HG03460 (cell line): ENCODE data around the gene PRLR.

Experiments used
- ATAC-seq: cut with Tn5 transposase; IDR thresholded peaks from one replicate; pipeline ENCODE4 v1.9.1; 2021; ENCODE audit not compliant: unreplicated experiment

Gene PRLR

DNA sequence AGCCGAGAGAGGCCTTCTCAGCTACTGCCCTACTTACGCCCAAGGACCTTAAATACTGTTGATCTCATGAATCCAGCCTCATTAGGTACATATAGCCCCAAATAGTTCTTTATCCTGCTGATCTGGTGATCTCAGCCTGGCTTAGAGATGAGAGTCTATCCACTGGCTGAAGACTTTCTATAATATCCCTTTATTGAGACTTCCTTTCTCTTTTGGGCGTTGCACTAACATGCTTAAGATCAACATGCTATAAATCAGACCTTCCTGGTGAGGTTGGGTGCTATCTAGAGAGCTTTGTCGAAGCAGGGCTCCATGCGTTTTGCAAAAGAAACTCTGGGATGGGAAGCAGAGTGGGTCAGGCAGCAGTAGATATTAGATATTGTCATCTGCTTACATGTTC lies 138.6 kb downstream of the PRLR start:
- ATAC-seq: no peak

DNA sequence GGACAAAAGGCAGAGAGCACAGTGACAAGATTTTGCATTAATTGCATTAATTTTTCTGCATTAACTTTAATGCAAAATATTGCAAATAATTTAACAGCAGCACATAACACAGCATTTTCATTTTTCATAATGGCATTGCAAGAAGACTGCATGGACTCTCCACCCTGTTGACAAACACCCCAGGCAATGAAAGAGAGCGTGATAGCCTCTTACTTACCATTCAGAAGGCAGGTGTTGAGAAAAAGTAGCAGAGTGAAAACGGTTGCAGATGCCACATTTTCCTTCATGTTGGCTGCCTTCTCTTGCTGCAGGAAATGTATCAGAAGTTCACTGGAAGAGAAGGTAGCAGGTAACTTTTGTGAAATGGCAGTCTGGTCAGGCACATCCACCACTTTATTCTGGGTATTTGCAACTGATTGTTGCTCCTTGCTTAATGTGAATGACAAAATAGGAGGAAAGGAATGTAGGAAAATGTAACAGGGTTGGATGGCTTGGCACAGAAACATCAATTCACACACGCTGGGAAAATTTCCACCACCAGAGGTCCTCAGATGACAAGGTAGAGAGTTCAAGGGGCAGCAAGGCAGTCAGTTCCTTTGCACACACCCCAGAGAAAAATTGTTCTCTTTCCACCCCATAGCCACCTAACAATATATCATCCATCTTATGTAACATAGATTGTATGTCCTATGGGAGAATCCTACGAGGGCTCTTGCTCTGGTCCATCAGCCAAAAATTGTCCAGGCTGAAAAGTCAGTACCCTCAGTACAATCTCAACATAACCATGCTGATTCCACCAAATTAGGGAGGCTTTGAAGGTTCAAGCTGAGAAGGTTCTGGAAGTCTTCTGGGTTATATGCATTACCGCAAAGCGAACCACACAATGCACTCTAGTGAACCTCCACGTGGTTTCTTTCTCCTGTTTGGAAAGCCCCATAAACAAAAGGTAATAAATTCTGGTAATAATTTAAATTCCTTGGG lies 140.7 kb downstream of the PRLR start:
- ATAC-seq: no peak

DNA sequence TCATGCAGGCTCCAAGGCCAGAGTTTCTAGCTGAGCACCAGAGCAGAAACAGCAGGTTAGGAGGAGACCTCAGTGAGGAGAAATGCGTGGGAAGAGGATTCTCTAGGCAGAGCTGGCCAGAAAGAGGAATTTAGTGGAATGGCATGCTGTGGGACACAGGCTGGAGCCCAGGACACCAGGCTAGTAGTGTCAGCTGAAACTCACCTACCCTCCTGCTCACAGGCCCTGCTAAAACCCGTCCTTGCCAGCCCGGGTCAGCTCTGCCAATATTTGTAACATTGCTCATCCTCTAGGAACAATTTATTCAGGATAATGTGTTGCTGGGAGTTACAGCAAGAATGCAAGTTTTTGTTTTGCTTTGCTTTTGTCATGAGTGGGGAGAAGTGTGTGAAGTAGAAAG lies 142.3 kb downstream of the PRLR start:
- no peak for ATAC-seq

DNA sequence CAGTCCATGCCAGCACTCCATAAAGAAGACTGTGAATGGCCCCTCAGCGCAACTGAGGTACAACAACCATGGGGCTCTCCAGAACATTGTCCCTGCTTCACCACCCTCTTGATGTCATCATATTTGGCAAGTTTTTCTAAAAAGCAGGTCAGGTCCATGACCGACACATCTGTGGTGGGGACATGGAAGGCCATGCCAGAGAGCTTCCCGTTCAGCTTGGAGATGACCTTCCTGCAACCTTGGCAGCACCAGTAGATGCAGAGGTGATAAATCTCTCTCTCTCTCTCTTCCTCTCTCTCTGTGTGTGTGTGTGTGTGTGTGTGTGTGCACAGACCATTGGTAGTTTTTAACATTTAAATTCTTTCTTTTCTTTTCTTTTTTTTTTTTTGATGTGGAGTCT lies 147.1 kb downstream of the PRLR start:
- no peak for ATAC-seq

DNA sequence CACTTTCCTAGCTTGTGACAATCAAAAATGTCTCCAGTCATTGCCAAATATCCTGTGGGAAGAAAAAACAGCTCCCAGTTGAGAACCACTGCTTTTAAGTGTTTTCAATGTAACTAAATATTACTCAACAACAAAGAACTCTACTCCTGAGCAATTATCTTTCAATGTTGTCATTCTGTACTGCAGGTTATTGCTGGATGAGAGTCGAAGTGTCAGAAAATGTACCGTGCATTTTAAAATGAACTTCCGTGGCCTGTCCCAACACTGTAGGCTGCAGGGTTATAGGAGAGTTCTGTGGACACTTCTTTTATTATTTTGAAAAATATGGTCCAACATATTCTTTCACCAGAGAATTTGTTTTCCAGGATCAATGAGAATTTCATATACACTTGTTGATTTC lies 147.8 kb downstream of the PRLR start:
- no peak for ATAC-seq

DNA sequence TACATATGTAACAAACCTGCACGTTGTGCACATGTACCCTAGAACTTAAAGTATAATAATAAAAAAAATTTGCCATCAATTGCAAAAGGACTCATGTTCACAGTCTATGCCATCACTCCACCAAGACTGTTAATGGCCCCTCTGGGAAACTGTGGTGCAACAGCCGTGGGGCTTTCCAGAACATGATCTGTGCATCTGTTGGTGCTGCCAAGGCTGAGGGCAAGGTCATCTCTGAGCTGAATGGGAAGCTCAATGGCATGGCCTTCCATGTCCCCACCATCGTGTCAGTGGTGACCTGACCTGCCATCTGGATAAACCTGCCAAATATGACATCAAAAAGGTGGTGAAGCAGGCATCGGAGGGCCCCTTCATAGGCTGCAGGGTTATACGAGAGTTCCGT lies 149.2 kb downstream of the PRLR start:
- no peak for ATAC-seq

DNA sequence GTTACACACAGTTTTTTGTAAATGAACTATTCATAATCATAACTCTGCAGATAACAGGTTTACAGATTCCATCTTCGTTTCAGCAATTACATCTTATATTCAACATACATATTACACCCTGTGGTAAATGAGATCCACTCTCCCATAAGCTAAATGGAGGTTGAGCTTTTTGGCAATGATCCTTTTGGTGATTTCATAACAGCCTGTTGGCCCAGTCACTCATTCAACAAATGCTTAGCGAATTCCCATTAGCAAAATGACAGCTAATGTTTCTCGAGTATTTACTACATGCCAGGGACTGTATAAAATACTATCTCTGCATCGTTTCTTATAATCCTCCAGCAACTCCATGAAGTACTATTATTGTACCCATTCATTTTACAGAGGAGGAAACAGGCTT lies 157.1 kb downstream of the PRLR start:
- no peak for ATAC-seq

DNA sequence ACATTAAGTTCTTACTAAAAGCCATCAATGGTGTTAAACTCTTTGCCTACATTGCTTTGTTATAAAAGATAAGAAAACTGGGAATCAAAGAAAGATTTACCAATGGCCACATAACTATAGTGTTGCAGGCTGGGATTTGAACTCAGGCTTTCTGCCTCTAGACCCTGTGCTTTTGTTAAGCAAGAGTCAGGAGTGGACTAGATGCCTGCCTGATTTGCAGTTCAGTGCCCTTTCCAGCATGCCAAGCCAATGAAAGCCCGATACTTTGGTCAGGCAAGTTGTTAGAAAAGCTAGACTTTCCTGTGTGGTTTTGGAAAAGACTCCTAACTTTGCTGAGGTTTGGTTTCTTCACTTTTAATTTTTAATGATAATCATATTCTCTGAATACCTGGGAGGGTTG lies 161.1 kb downstream of the PRLR start:
- ATAC-seq: no peak

DNA sequence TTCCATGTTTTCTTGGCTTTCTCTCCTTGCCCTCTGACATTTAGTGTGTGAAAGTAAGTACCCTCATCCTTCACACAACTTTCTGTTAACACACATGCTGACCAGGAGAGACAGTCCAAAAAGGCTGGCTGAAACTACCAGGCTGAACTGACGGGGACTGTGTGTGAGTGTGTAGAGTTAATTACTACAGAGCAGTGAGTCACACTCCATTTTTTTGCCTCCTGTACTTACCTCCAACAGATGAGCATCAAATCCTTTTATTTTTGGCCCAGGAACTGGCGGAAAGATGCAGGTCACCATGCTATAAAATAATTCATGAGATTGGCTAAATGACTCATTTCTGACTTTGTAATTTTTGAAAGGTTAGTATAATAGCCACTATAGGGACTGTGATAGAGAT lies 162.3 kb downstream of the PRLR start:
- ATAC-seq: no peak

DNA sequence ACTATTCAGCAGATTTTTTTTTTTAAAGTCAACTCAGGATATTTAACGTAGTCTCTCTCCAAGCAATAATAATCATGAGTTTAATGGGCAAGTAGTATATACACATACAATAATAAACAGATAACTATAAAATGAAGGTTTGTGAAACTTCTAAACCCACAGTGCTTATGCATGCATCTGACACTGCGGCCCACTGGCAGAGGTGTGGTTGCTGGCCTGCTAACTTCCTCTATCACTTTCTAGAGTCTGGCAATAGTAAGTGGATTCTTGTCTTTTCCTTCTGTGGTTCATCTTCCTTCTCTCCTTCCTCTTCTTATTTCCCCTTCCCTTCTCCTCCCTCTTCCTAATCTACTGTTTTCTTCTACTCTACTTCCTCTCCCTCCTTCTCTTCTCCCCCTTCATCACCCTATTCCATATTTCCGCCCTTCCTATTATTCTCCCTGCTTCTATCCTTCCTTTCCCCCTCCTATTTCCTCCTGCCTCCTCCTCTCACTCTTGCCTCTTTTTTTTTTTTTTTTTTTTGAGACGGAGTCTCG lies 164.0 kb downstream of the PRLR start:
- peak; percentile 85 for ATAC-seq

DNA sequence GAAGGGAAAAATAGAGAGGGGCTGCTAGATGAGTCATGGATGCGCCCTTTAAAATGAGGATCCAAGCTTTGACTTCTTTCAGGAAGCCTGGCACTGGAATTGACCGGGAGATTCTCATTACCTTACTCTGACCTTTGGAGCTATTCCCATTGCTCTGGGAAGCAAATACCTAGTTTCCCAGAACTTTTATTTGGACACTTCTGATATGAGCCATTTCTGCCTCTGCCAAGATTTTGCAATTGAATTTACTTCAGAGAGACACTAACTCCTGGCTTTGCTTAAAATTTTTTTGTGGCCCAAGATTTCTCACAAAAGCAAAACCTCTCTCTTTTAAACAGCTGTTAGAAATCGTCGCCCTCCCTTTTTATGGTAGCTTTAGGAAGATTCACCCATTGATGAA lies 166.9 kb downstream of the PRLR start:
- no peak for ATAC-seq

DNA sequence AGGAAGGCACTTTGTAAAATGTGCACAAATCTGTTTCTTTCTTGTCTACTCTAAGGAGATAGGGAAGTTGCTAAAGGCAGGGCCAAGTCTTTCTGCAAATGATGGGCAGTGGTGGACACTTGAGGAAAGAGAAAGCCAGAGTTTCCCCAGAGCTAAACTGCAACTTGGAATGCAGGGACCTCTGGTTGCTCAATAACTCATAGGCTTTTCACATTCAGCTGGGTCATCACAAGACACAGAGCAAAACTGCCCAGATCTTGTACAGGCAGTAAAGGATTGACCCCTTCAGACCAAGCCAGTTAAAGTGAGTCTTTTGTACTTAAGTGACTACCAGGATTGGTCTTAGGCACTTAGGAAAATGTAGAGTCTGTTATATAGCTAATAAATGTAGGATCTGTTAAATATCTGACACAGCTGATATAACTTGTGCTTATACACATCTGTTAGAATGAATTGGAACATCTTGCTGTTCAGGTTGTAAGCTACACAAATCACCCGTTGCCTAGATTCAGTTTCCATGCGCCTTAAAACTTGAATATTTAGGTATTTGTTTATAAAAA lies 169.0 kb downstream of the PRLR start:
- no peak for ATAC-seq

DNA sequence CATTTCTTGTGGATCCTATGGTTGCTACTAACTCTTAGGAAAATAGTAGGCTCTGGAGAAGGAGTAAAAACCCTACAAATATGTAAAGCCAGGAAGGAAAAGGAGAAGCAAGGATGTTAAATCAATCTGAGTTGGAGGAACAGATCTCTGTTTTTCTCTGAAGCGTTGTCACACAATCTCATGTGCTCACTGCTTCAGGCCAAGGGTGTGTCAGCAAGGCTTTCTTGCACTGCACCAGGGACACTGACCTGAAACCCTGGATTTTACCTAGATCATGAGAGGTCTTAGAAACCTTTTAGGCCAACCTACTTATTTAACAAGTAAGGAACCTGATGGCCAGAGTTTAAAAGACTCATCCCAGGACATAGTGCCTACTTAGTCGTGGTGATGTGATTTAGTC lies 170.1 kb downstream of the PRLR start:
- no peak for ATAC-seq

DNA sequence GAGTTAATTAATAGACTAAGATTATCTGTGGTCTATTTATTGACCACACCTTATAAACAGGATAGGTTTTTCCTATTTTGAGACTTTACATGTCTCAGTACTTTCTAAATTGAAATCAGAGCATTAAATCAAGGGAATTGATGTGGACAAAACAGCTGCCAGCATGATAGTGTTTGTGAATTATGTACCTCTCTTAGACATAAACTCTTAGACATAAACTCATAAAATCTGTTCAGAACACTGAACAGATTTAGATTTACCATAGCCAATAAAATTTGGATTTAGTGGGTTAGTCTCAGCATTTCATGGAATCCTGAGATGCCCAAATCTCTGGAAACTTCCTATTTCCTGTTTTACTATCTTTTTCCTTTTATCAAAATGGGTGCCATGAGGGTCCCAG lies 171.0 kb downstream of the PRLR start:
- no peak for ATAC-seq

DNA sequence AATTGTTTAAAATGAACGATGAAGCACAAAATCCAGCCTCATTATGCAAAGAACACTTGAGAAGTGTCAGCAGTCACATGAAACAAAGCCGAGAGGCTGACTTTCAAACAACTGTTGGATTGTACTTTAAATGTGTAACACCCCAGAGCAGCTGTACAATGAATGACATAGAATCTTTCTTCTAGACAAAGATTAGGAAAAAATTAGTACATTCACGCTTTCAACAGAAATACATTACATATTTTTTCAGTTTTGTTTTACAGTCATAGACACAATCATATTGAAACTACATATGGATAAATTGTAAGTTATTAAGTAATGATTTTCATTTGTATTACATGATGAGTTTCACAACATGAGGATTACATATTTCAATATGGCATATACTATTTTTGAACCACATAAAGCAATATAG lies 171.9 kb downstream of the PRLR start:
- peak; percentile 89 for ATAC-seq

DNA sequence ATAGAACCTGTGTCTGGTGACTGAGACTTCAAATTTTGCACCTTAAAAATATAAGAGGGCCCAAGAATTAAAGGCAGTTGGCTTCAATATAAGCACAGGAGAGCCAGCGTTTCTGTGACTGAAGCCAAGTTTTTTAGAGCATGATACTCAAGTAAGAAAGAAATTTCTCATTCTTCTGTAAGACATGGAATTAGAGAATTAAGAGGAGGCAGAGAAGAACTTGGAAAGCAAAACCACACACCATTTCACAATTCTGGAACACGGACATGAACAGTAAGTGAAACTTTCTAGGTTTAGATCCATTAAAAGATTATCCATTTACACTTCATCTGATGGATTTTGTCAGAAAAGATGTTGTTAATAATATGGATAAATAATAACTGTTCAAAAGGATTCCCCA lies 173.6 kb downstream of the PRLR start:
- ATAC-seq: no peak

DNA sequence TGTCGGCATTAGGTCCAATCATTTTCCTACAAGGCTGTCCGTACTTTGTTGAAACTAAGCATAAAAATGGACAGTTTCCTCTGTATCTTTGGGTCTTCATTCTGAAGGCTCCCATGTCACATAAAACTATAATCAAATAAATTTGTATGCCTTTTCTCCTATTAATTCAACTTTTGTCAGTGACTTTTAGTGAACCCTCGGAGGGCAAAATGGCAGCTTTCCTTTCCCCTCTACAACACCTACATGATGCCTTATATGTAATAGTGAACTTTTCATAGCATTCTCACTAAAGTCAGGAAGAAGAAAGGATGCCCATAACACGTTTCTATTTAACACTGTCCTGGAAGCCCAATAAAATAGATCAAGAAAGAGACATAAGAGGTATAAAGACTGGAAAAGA lies 177.4 kb downstream of the PRLR start:
- ATAC-seq: no peak

DNA sequence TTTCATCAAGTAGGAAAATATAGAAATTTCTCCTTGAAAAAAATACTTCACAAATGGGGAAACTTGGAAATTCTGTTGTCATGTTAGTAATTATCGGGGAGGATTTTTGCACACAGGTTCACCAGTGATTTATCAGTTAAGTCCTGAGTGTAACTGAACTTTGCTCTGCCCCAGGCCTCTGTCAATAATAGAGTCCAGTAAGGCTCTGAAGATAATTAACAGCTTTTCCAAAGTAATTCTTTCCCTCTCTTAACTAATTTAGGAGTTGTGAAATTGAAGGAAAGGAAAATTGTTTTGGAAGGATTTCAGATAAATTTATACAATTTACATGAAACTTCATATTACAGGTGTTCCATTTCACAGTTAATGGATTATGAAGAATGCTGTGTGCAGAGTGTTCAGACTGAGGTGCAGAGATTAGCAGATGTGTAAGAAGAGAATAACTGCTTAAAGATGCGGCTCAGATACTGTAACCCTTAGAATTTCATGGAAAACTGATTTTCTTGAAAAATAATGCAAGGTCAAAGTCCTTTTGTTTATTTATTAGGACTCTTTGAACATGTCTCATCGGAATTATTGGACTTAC lies 179.7 kb downstream of the PRLR start:
- ATAC-seq: no peak

DNA sequence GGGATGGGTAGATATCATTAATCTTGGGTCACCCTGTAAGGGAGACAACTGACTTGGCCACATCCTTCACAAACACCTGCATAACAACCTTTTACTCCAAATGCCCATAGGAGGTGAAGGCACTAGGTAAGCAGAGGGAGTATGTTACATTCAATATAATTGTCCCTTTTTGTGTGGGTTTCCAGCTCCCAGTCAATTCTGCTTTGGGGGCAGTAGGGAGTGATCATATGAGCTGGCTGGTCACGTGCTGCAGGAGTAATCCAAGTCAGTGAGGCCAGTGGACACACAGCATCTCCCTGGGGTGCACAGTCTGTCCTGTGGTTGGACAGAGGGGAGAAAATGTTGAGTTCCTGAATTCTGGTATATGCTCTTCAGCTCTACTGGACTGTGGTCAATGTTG lies 181.4 kb downstream of the PRLR start:
- ATAC-seq: no peak

DNA sequence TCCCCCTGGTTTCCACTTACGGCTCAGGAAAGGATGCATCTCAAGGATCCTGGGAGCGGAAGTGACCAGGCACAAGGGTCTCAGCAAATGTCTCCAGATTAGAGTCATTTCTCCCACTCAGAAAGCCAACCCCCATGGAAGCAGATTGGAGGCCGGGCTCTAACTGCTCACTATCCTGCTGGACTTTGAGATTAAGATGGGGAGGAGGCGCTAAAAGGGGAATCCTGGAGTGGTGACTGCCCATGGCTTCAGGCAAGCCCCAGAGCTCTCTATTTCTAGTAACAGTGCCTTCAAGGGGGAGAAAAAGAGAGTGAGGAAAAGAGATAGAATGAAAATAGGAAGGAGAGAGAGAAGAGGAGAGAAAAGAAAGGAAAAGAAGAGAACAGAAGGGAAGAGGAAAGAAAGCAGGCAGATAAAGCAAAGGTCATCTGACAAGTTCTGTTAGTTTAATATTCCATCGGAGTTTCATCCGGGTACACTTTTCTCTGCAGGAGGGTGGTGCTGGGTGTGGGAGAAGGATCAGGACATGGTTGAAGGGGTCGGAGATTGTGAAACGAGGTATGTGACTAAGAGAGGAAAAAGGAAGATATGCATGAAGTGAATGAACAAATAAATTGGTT lies 182.4 kb downstream of the PRLR start, which contains the start of gene AGXT2:
TSS of gene AGXT2 (minus strand) at position 165 of the 620 bp plus-strand sequence. CDS start at position 108, 57 bp downstream.
- ATAC-seq: no peak

DNA sequence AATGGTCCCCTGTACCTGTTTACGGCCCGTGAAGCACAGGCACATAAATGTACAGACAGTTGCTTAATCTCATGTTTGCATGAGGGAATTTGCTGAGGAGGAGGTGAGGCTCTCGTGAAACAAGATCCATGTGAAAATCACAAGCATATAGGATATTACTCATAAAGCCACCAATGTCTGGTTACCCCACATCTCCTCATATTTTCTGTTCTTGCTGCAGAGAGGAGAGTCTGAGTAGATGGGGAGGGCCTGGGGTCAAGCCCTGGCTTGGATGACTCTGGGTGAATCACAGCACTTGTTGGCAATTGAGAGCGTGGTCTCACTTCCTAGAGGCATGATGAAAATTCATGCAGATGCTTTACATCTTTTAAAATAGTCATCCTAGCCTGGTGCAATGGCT lies 183.5 kb downstream of the PRLR start:
- ATAC-seq: no peak
